ENCODE data around the gene ROR2. TPM values are rescaled to one million over a fixed set of nuclear protein-coding genes. Genes with fewer than 3 reads are reported as not detected.

The ROR2 gene
- total RNA-seq, 1 experiment from 2014 or later, result 2.7 TPM

GRCh38 chr9:91960367-91960766, 10.3 kb upstream of the ROR2 start:
- Mint-ChIP-seq H3K36me3 (ENCODE audit: insufficient read depth in 1 of 3, low read depth in 3 of 3) (peaks cover 0 to 10% (median 2%) of the 10 kb centered on the region in 3 experiments; a peak in 4 of 7 replicates), H3K4me3 (no peak overlapping the region), H3K27ac (no peak overlapping the region), H3K27me3 (ENCODE audit: low read depth) (peaks cover 2% of the 10 kb centered on the region), H3K4me1 (peaks cover 3 to 4% of the 10 kb centered on the region in 2 experiments), H3K9me3 (peaks cover 6 to 8% of the 10 kb centered on the region in 2 experiments; a peak in 4 of 5 replicates)
- Histone ChIP-seq H2BK5ac (ENCODE audit: insufficient read length, low read length) (no peak overlapping the region), H3K79me1 (ENCODE audit: insufficient read depth, low read depth, low read length, poor library complexity, severe bottlenecking) (no peaks in the 10 kb centered on the region), H3K4me1 (ENCODE audit: insufficient read depth, low read length) (no peaks in the 10 kb centered on the region), H4K20me1 (ENCODE audit: control insufficient read depth, insufficient read depth, insufficient read length) (no peaks in the 10 kb centered on the region), H3K23ac (ENCODE audit: insufficient read length, low read depth, low read length) (no peak overlapping the region), H2BK20ac (ENCODE audit: low read depth, low read length, poor library complexity, severe bottlenecking) (no peak overlapping the region), H2AFZ (ENCODE audit: low read length) (no peak overlapping the region), H3T11ph (ENCODE audit: low read length) (no peak overlapping the region), H2BK12ac (ENCODE audit: insufficient read length, low read depth, low read length) (no peak overlapping the region), H3K18ac (ENCODE audit: insufficient read length, low read depth, low read length) (no peak overlapping the region), H4K8ac (replicated peaks; ENCODE audit: insufficient read length, low read depth, low read length) (no peak overlapping the region), H3K23me2 (ENCODE audit: insufficient read length, low read depth, low read length, poor library complexity, severe bottlenecking) (no peaks in the 10 kb centered on the region), H3K27me3 (ENCODE audit: insufficient read depth, low read length) (no peaks in the 10 kb centered on the region), H3K14ac (ENCODE audit: insufficient read depth, low read length) (no peak overlapping the region), H4K5ac (ENCODE audit: insufficient read length, low read depth, low read length) (no peak overlapping the region), H2BK15ac (ENCODE audit: low read depth, low read length) (no peak overlapping the region), H3K4ac (ENCODE audit: low read depth, low read length) (no peak overlapping the region), H3K4me2 (ENCODE audit: insufficient read depth, insufficient read length, low read length) (no peak overlapping the region), H3K56ac (ENCODE audit: insufficient read length, low read depth, low read length) (no peak overlapping the region), H2BK120ac (ENCODE audit: low read depth, low read length, poor library complexity, severe bottlenecking) (no peak overlapping the region), H4K91ac (ENCODE audit: insufficient read length, low read depth, low read length) (no peak overlapping the region), H2AK5ac (ENCODE audit: insufficient read length, low read length) (no peak overlapping the region), H3K79me2 (ENCODE audit: insufficient read depth, low read length) (no peaks in the 10 kb centered on the region), H3K9me3 (ENCODE audit: control insufficient read depth, low read depth, low read length) (no peaks in the 10 kb centered on the region), H3K27ac (ENCODE audit: insufficient read length, low read depth, low read length) (no peak overlapping the region), H3K9ac (ENCODE audit: extremely low read depth, insufficient read length, low read length) (no peak overlapping the region)
- TF ChIP-seq CTCF (conservative IDR thresholded peaks at IDR 0.05), result no peak
- WGBS (ENCODE audit: extremely low coverage, insufficient read length, low lambda C conversion rate), result no CpG with 5 or more reads among the region's 1 CpG
- DNase-seq, result no peak
